GM23248 (cell line): ENCODE measurements around the gene LEFTY1.

Experiments
- EZH2 ChIP-seq: fragments of 200-600 bp; sonication (generic); IDR thresholded peaks from 2 replicates; pipeline ENCODE4 v1.6.1; 2018; ENCODE audit warnings: antibody characterized with exemption, mild to moderate bottlenecking; ENCODE audit not compliant: insufficient read depth, poor library complexity, severe bottlenecking
- EZH2phosphoT487 ChIP-seq: fragments of 200-600 bp; sonication (generic); IDR thresholded peaks from 2 replicates; pipeline ENCODE4 v1.6.1; 2018; ENCODE audit warnings: antibody characterized with exemption, moderate library complexity, mild to moderate bottlenecking, low read depth; ENCODE audit not compliant: insufficient read depth

- TF ChIP-seq EZH2phosphoT487 (no peak), EZH2 (no peak)
Measured at GRCh38 chr1:225848030-225848955, 40.7 kb downstream of the LEFTY1 start.
